Smooth muscle cell of the brain vasculature (primary cell): ENCODE results near the gene PRKAB1.
A peak's percentile ranks its signal among the peaks of the same experiment; 100 is the strongest.

Experiments
- DNase-seq: peaks from one replicate; pipeline ENCODE4 v3.0.0-alpha.2; 2012; ENCODE audit warnings: low read depth, low spot score

The PRKAB1 gene

DNA sequence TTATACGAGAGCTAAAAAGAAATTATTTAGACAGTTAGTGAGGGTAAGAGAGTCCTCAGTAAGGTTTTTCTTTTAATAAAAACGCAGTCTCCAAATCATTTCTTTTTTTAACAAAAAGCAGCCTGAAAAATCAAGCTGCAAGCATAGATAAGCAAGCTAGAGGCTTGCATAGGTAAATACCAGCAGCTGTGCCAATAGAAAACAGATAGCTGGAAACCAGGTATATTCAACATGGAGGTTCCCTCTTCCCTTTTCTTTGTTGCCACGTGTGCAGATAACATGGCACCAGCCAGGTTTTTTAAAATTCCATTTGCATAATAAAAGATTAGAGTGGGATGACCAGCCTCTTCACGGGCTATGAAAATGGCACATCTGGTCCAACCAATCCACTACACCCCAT lies 6.1 kb upstream of the PRKAB1 start:
- no peak for DNase-seq

DNA sequence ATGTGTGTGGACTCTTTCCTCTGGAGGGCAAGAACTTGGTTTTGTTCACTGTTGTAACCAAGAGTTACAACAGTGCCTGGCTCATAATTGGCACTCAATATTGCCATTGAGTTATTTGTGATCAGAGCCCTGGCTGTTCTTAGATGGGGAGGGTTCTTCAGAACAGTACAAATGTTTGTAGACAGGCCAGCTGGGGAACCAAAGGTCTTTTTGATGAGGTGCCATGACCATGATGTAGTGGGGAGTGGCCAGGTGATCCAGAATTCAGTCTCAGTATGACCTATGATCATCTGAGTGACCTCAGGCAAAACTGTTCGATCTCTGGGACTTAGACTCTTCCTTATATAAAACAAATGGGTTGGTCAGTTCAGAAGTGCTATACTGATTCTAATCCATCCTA lies 3.3 kb upstream of the PRKAB1 start:
- no peak for DNase-seq

DNA sequence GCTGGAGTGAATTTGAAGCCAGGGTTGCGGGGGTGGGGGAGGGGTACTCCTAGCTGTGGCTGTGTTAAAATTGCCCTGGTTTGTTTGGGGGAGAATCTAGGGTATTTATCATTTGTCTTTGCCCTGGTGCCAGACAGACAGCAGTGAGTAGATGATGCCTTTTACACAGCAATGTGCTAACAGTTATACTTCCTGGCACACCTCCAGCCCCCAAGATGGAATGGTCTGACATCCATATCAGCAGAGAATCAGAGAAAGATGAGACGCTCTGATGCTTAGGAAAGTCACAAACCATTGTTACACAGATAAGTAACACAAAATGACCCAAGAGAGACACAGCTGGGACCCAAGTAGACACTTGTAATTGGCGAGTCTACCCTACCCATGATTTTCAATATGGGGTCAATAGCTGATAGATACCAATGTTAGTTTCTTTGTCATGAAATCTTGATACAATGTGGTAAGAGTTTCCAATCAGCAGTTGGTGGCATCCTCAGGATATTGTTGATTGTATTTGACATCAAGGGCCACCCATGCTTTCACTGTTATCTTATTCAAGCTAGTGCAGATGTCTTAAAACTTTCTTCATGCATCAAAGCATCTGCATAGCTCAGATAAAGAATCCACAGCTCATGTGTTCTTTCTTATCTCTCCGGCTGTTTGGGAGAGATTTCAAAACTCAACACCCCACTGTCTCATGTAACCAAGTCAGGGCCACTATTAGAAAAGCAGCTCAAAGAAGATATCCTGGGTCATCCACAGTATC lies 2.6 kb upstream of the PRKAB1 start:
- no peak for DNase-seq

DNA sequence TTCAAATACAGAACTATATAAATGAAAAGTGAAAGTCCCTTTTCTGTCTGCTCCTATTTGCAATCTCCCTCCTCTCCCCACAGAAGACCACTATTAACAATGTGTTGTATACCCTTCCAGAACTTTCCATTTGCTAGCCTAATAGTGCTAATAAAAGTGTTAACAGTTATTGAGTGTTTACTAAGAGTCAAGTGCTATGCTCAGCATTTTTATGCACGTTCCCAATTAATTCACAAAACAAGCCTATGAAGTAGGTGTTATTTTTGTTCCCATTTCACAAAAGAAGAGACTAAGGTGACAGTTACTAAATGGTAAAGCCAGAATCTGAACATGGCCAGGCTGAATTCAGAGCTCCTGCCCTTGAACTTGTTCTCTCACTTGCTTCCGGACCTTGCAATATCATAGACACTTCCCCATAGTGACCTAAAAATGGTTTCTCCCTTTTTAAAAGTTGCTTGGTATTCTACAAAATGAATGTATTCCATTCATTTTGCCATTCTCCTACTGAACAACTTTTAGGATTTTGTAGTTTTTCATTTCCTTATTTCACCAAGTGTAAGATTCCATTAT lies 1.6 kb upstream of the PRKAB1 start:
- no peak for DNase-seq

DNA sequence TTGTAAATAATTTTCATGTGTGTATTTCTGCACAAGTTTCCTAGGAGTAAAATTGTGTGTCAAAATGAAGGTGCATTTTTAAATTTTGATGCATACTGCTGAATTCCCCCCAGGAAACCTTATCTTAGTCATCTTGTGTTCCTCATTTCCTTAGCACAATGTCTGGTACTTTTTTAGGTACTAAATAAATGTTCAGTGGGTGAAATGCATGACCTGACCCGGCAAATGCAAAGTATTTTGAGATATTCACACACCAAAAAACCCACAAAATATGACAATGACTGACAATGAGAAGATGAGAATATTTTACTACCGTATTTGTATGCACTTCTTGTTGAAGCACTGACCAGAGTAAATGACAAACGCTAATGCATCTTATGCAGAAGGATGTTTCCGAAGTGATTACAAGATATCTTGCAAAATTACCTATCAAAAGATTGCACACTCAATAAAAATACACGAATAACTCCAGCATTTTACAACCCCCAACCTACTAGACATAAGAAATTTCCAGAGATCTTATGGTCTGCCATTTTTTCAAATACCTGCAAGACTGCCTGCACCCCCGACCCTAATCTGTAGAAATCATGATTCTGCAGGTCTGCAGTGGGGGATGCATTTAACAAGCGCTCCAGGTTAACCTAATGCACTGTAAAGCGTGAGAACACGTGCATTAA lies 895 bp upstream of the PRKAB1 start:
- DNase-seq = no peak

DNA sequence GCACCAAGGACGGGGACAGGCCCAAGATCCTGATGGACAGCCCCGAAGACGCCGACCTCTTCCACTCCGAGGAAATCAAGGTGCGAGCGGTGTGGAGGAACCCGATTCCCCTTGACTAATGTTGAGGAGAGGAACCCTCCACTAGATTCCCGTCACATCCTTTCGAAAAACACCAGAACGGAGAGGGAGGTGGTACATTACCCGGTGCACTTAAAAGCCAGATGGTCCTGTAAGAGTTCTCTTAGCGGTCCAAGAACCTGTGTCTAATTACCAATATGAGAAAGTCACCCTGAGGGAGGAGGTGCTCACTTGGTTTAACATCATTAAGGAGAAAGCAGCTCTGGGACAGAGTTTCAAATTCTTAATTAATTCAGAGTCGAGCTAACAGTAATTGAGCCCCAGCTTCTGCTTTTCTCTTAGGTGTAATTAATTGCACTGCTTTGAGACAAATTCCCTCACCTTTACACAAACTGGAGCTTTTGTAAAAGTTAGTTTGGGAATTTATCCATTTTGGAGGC lies 450 bp downstream of the PRKAB1 start:
- DNase-seq = no peak

DNA sequence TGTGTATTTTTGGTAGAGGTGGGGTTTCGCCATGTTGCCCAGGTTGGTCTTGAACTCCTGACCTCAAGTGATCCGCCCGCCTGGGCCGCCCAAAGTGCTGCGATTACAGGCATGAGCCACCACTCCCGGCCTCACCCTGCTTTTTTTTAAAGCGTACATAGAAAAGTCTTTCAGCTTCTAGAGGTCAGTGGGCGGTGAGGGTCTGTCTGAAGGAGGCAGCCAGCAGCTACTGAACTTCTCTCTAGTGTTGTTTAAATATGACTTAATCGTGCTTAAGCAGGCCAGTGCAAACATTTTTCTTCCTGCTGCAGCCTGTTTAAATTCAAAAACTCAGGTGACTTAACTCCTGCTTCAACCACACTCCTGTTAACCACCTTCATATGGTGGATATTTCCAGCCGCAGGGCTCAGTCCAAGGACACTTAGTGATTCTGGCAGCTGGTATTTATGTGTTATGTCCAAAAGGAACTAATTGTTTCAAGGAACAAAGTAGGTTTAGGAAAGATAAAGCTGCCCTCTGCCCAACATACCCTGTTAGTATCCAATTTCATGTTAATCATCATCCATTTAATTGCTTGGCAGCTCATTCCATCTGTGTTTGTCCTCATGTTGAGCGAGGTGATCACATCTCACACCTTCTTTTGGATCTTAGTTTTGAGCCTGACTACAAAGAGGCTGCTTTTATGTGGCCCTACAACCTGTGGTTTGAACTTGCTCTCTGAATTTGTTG lies 2.0 kb downstream of the PRKAB1 start:
- no peak for DNase-seq

DNA sequence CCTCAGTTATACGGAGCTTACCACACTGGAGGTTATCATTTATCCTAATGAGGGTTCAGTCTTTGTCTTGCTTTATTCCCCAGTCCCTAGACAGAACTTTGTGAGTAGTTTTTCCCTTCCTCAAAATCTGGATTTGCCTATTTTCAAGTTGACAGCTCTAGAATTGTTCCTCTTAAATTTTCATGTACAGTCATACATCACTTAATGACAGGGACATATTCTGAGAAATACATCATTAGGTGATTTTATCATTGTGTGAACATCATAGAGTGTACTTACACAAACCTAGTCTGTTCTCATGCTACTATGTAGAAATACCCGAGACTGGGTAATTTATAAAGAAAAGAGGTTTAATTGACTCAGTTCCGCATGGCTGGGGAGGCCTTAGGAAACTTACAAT lies 3.1 kb downstream of the PRKAB1 start:
- DNase-seq = no peak

DNA sequence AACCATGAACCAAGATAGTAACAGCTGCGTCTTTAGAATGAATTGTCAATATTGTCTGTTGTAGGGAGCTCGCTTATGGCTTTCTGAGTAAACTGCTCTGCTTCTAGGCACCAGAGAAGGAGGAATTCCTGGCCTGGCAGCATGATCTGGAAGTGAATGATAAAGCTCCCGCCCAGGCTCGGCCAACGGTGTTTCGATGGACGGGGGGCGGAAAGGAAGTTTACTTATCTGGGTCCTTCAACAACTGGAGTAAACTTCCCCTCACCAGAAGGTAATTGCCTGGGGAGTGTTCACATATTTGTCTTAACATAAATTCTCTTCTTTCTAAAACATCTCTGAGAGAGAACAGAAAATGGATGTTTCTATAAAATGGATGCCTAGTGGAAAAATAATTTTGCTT lies 4.3 kb downstream of the PRKAB1 start:
- DNase-seq = no peak

DNA sequence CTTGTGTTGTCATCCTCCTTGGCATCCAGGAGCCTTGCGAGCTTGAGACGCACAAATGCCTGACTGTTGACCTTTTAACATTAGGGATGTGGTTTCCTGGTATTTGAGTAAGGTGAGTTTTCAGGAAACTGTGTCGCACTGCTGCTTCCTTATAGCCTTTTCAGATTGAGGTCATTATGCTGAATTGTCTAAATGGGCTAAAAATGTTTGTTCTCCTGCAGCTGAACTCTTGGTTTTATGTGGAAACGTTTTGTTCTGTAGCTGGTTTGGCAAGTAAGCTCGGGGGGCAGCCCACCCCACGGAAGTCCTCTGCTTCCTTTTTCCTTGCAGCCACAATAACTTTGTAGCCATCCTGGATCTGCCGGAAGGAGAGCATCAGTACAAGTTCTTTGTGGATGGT lies 5.7 kb downstream of the PRKAB1 start:
- DNase-seq = no peak

DNA sequence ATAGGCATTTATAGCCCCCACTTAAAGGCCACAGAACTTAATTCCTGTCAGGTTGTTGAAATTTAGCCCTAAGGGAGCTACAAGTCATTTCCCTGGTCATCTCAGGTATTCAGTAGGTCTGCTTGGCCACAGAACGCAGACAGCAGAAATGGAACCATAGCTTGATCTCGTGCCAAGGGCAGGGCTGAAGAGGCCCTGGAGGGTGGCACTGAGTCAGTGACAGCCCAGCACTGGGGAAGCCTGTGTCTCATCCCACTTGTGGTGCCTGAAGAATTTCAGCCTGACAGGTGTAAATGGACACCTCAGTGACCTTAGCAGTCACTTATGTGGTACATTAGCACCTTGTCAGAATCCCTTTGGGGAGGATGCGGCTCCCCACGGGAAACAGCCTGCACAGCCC lies 6.6 kb downstream of the PRKAB1 start:
- DNase-seq = no peak

DNA sequence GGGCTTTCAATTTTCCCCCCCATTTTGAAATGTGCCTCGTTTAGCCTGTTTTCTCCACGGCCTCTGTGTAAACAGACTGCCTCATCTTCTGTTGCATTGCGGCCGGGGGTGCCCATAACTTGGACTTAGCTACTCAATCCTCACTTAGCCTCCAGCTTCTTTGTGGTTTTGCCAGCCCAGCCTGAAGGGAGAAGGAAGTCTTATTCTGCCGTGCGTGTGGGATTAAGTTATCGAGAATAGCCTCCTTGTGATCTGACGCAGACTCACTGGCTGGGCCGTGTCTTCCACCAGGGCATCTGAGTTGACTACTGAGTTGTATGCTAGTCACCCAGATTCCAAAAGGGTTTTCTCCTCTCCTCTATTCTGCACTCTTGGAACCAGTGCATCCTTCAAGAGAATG lies 8.1 kb downstream of the PRKAB1 start:
- DNase-seq = no peak

DNA sequence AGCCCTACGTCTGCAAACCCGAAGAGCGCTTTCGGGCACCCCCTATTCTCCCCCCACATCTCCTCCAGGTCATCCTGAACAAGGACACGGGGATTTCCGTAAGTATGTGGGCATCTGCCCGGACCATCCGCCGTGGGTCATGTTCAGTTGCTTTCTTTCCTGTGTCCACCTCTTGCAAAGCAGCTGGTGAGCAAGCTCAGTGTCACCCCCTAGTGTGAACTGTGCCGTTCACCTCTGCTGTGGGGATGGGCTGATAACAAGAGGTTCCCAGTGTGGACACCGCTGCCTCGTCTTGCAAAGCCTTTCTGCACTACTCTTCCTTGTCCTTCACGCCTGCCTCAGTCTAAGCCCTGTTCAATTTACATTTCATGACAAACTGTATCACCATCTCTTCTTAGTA lies 8.6 kb downstream of the PRKAB1 start:
- no peak for DNase-seq

DNA sequence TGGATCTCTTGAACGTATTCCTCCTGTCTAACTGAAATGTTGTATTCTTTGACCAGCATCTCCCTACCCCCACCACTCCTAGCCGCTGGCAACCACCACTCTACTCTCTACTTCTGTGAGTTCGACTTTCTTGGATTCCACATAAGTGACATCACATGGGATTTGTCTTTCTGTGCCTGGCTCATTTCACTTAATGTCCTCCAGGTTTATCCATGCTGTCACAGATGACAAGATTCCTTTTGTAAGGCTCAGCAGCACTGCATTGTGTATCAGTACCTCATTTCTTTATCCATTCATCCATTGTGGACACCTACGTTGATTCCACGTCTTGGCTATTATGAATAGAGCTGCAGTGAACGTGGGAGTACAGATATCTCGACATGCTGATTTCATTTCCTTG lies 10.5 kb downstream of the PRKAB1 start:
- DNase-seq = no peak

DNA sequence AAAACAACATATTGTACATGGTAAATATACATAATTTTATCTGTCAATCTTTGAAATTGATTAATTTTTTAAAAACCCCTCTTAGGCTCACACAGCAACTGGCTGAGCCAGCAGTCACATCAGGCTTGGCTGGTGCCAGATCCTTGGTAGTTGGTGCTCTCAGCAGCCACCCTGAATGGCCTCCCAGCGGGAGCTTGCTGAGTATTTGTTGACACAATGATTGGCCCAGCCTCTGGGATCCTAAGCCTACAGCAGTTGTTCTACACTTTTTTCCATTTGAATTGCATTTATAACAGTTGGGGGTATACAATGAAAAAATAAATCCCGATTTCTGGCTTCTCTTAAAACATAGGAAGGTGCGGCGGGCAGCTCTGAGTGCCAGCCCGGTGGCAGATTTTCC lies 11.1 kb downstream of the PRKAB1 start:
- DNase-seq = peak; percentile 60

DNA sequence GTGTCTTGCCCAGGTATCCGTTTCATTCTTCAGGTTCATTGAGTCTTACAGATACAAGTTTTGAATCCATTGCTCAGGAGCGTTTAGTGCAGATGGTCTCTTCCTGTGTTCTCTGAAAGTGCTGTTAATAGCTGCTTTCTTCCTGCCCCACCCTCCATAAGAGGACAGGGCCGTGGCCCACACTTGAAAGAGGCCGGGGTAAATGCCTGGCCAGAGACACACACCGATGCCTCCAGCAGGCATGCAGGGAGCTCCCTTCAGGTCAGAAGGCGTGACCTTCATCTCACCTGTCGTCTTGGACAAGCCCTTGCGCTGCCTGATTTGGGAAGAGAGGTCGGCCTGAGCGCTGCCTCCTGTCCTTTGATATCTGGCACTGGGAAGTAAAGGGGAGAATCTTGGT lies 11.6 kb downstream of the PRKAB1 start:
- DNase-seq = no peak

DNA sequence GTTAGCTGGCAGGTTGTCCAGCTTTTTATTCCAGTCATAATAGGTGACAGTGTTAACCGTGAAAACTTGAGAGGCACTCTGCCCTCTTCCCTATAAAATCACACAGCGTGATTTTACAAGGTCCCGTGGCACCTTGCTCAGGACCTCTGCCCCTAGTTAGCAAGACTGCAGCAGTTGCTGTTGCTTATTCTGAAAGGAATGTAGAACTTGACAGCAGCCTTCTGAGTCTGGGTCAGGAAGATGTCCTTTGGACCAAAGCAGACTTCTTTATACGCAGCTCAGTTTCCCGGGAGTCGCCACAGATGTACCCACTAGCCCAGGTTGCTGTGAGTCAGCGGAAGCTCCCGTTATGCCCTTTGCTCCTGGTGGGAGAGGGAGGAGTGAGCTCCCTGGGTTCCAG lies 13.2 kb downstream of the PRKAB1 start:
- DNase-seq = no peak

DNA sequence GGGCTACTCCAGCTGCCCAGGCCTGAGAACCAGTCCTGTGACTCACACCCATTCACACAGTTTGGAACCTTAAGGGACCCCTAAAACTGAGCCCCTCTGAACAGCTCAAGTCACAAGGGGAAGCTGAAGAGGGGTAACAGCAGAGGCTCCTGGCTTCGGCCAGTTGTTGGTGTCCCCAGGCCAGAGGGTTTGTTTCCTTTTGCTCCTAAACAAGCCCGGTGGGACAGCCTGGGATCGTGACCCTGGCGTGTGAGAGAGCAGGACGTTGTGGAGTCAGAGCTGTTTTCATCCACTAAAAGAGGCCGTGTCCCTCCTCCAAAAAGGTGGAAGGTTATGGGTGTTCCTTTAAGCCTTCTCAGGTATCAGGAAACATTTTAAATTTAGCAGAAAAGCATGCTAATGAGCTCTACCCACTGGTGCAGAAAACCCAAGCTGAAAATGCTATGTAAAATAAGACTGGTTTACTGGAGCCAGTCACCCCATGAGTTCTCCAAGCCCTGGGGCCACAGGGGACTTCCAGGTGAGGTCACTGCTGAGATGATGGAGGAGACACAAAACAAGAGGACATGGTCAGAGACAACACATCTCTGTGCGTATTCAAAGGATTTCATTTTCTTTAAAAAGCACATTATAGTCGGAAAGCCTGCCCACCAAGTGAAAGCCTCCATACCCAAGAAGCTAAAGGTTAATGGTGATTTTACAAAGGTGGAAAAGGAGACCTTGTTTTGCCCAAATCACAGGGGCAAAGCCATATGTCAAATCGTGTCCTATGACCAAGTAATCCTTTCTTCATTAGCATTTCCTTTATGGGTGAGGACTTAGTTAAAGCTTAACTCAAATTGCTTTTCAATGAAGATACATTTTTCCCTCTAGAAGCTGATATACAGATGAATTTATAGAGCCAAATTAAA lies 14.1 kb downstream of the PRKAB1 start:
- DNase-seq = no peak

DNA sequence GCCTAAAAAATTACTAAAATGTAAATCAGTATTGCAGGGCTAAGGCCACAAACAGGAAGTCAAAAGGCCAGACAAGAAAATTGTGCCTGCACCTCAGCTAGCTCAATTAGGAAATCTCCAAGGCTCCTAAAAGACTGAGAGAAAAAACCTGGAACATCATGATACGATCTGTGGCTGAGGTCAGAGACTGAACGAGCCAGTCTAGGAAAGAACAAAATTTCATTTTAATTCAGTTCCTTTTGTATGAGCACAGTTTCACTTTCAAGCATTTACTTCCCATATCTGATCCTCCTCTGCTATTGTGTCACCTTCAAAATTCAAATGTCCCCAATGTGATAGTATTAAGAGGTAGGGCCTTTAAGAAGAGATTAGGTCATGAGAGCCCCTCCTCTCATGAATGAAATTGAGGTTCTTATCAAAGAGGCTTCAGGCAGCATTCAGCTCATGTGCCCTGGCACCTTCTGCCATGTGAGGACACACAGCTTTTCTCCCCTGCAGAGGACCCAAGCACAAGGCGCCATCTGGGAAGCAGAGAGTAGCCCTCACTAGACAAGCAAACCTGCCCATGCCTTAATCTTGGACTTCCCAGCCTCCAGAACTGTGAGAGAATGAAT lies 14.8 kb downstream of the PRKAB1 start:
- no peak for DNase-seq

DNA sequence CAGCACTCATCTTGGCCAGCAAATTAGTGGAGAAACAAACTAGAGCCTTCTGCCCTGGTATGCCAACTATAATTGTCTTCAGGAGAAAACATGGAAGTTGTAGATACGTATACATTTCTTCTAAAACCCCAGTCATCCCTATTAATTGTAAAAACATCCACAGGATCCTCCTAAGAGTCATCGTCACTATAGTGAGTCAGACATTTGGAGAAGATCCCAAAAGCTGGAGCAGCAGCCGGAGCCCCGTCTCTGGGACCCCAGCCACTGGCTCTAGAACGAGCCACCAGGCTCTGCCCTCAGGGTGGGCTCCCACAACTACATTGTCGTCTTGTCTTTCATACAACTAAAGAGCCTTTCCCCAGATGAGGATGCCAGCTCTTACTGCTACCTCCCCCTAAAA lies 15.5 kb downstream of the PRKAB1 start:
- DNase-seq = no peak

DNA sequence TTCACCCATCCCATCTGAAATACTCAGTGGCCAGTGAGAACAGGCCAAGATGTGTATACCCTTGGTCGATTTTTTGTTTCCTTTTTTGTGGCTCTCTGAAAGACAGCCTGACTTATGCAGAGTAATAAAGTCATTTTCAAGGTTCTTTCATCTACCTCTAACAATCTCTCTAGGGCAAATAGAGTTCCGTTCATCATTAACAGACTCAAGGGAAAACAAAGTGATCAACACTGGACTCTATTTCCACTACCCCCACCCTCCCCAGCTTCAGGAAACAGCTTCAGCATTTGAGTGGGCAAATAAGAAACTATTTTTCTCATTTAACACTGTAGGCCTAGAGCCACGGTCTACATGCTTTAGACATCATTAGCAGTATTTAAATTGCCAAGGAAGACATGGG lies 15.9 kb downstream of the PRKAB1 start:
- DNase-seq = no peak
